H1 (cell line): Measurements from ENCODE around the gene MYL7. TPM values are rescaled to one million over a fixed set of nuclear protein-coding genes. Genes with fewer than 3 reads are reported as not detected.

Experiments used
- CTCF ChIA-PET: fragments of 300-600 bp; sonication (Branson Sonifier 250); formaldehyde crosslinking; loops from one replicate; lab custom pipeline; 2021; ENCODE audit not compliant: partially characterized antibody; lab: Charles Lee
- POLR2A ChIA-PET: fragments of 300-600 bp; sonication (Branson Sonifier 250); formaldehyde crosslinking; loops from one replicate; lab custom pipeline; 2021; ENCODE audit warnings: inconsistent platforms; ENCODE audit not compliant: partially characterized antibody; lab: Charles Lee
- DNase-seq, 2 experiments: peaks; one replicate each; pipeline versions ENCODE4 v3.0.0 to v3.0.0-alpha.2; 2010 to 2022; ENCODE audit warnings: low spot score in 2 of 2, low read depth in 1 of 2, mixed read lengths in 1 of 2
- FAIRE-seq: peaks from 2 replicates; lab custom pipeline; 2011; peaks lifted over from hg19 to GRCh38; lab: Jason Lieb, UNC
- H2AFZ ChIP-seq: 2 replicates; pipeline ENCODE4 v1.8.1; 2012; ENCODE audit warnings: low read length, inconsistent platforms
- H2AK5ac ChIP-seq: 2 replicates; pipeline ENCODE4 v1.6.1; 2013; ENCODE audit warnings: low read depth, low read length
- H2BK120ac ChIP-seq: replicated peaks from 2 replicates; pipeline ENCODE3; 2013; ENCODE audit warnings: low read depth, low read length, inconsistent platforms
- H2BK12ac ChIP-seq: 2 replicates; pipeline ENCODE4 v1.6.1; 2013; ENCODE audit warnings: low read depth, low read length
- H2BK15ac ChIP-seq: 2 replicates; pipeline ENCODE4 v1.6.1; 2013; ENCODE audit warnings: low read length
- H2BK20ac ChIP-seq: 2 replicates; pipeline ENCODE4 v1.6.1; 2013; ENCODE audit warnings: low read length
- H2BK5ac ChIP-seq: 2 replicates; pipeline ENCODE4 v1.6.1; 2013; ENCODE audit warnings: low read depth, low read length
- H3K14ac ChIP-seq: 2 replicates; pipeline ENCODE4 v1.6.1; 2013; ENCODE audit warnings: inconsistent platforms; ENCODE audit not compliant: insufficient read length
- H3K18ac ChIP-seq: 2 replicates; pipeline ENCODE4 v1.6.1; 2013; ENCODE audit warnings: low read length; ENCODE audit errors: extremely low read depth
- H3K23ac ChIP-seq: 2 replicates; pipeline ENCODE4 v1.6.1; 2013; ENCODE audit warnings: inconsistent platforms; ENCODE audit not compliant: insufficient read length
- H3K23me2 ChIP-seq: 2 replicates; pipeline ENCODE4 v1.6.1; 2013; ENCODE audit warnings: low read depth, low read length
- H3K27ac ChIP-seq: 2 replicates; pipeline ENCODE4 v1.6.1; 2011; ENCODE audit warnings: low read depth, low read length, inconsistent platforms
- H3K27me3 ChIP-seq, 4 experiments: replicated peaks in 1 of 4; 1 replicate in 1 of 4; 2 replicates in 3 of 4; pipeline versions ENCODE4 v1.6.1 to v1.8.1; 2011 to 2013; ENCODE audit warnings: low read length in 3 of 4, mild to moderate bottlenecking in 3 of 4, inconsistent platforms in 2 of 4, mixed read lengths in 2 of 4, moderate library complexity in 1 of 4; ENCODE audit not compliant: control insufficient read depth in 3 of 4, insufficient read depth in 3 of 4; ENCODE audit errors: extremely low read depth in 1 of 4
- H3K36me3 ChIP-seq, 4 experiments: 2 replicates each; pipeline versions ENCODE4 v1.6.1 to v1.8.1; 2011 to 2013; ENCODE audit warnings: mild to moderate bottlenecking in 4 of 4, low read length in 3 of 4, moderate library complexity in 2 of 4, control low read depth in 1 of 4, inconsistent platforms in 1 of 4; ENCODE audit not compliant: insufficient read depth in 4 of 4, control insufficient read depth in 2 of 4
- H3K4ac ChIP-seq: replicated peaks from 2 replicates; pipeline ENCODE3; 2013; ENCODE audit warnings: low read length, low read depth, mixed read lengths, inconsistent platforms; ENCODE audit not compliant: insufficient read length
- H3K4me1 ChIP-seq, 4 experiments: replicated peaks in 1 of 4; 1 replicate in 1 of 4; 2 replicates in 3 of 4; pipeline versions ENCODE4 v1.6.1 to v1.8.1; 2011 to 2013; ENCODE audit warnings: low read length in 3 of 4, inconsistent platforms in 2 of 4, mixed read lengths in 1 of 4; ENCODE audit not compliant: insufficient read depth in 4 of 4, control insufficient read depth in 3 of 4
- H3K4me2 ChIP-seq, 2 experiments: 2 replicates each; pipeline versions ENCODE4 v1.6.1 to v1.8.1; 2011 to 2013; ENCODE audit warnings: low read depth in 2 of 2, low read length in 2 of 2, control low read depth in 1 of 2, inconsistent platforms in 1 of 2, mild to moderate bottlenecking in 1 of 2; ENCODE audit not compliant: insufficient read depth in 1 of 2
- H3K4me3 ChIP-seq, 4 experiments: fragments of 200-600, 300-600 bp in 1 of 4; sonication (generic), shearing (Covaris generic), sonication (Bioruptor Twin) in 1 of 4; 2 replicates each; pipeline versions ENCODE4 v1.5.1 to v1.8.1; 2011 to 2016; ENCODE audit warnings: low read length in 4 of 4, low read depth in 3 of 4, control low read depth in 2 of 4, inconsistent platforms in 2 of 4, mild to moderate bottlenecking in 2 of 4, mixed read lengths in 1 of 4, moderate library complexity in 1 of 4; ENCODE audit not compliant: insufficient read depth in 2 of 4; ENCODE audit errors: extremely low read depth in 1 of 4
- H3K56ac ChIP-seq: replicated peaks from 2 replicates; pipeline ENCODE3; 2013; ENCODE audit warnings: low read depth, mild to moderate bottlenecking, mixed read lengths, low read length, inconsistent platforms; ENCODE audit not compliant: insufficient read length
- H3K79me1 ChIP-seq: 2 replicates; pipeline ENCODE4 v1.6.1; 2013; ENCODE audit warnings: low read depth, low read length, control low read depth
- H3K79me2 ChIP-seq, 2 experiments: 2 replicates each; pipeline versions ENCODE4 v1.6.1 to v1.8.1; 2012 to 2013; ENCODE audit warnings: low read length in 2 of 2, mild to moderate bottlenecking in 2 of 2, inconsistent platforms in 1 of 2; ENCODE audit not compliant: insufficient read depth in 2 of 2, control insufficient read depth in 1 of 2
- H3K9ac ChIP-seq, 4 experiments: replicated peaks in 1 of 4; 1 replicate in 1 of 4; 2 replicates in 3 of 4; pipeline versions ENCODE4 v1.6.1 to v1.8.1; 2011 to 2013; ENCODE audit warnings: low read depth in 3 of 4, low read length in 3 of 4, control low read depth in 2 of 4, mild to moderate bottlenecking in 2 of 4, moderate library complexity in 2 of 4, inconsistent platforms in 1 of 4; ENCODE audit errors: extremely low read depth in 1 of 4
- H3K9me3 ChIP-seq, 2 experiments: 2 replicates each; pipeline versions ENCODE4 v1.6.1 to v1.8.1; 2012 to 2013; ENCODE audit warnings: mild to moderate bottlenecking in 2 of 2, moderate library complexity in 2 of 2, control low read depth in 1 of 2, inconsistent platforms in 1 of 2, low read depth in 1 of 2, low read length in 1 of 2, mixed read lengths in 1 of 2; ENCODE audit not compliant: insufficient read depth in 2 of 2
- H4K20me1 ChIP-seq, 2 experiments: replicated peaks in 1 of 2; 2 replicates each; pipeline versions ENCODE3 to v1.8.1; 2011 to 2013; ENCODE audit warnings: inconsistent platforms in 2 of 2, low read length in 2 of 2, mild to moderate bottlenecking in 1 of 2; ENCODE audit not compliant: insufficient read depth in 2 of 2, control insufficient read depth in 1 of 2
- H4K5ac ChIP-seq: 2 replicates; pipeline ENCODE4 v1.6.1; 2013; ENCODE audit warnings: low read length, low read depth, mixed read lengths, inconsistent platforms; ENCODE audit not compliant: insufficient read length
- H4K8ac ChIP-seq: 2 replicates; pipeline ENCODE4 v1.8.0; 2013; ENCODE audit warnings: mild to moderate bottlenecking, moderate library complexity, low read length, inconsistent platforms; ENCODE audit not compliant: insufficient read depth; ENCODE audit errors: extremely low read depth
- H4K91ac ChIP-seq: replicated peaks from 2 replicates; pipeline ENCODE3; 2013; ENCODE audit warnings: low read length, mixed read lengths, inconsistent platforms; ENCODE audit not compliant: insufficient read length
- BRCA1 ChIP-seq: IDR thresholded peaks from 2 replicates; pipeline ENCODE4 v1.6.1; 2012; ENCODE audit warnings: low read depth, low read length, improper control_type of control experiment
- GABPA ChIP-seq: IDR thresholded peaks from 2 replicates; pipeline ENCODE4 v1.6.1; 2011; ENCODE audit warnings: mild to moderate bottlenecking, low read length, moderate library complexity, borderline replicate concordance; ENCODE audit not compliant: insufficient read depth
- GTF2F1 ChIP-seq: IDR thresholded peaks from 2 replicates; pipeline ENCODE4 v1.6.1; 2012; ENCODE audit warnings: low read depth, low read length, improper control_type of control experiment, borderline replicate concordance
- JUND ChIP-seq: IDR thresholded peaks from 2 replicates; pipeline ENCODE4 v1.6.1; 2011; ENCODE audit warnings: mild to moderate bottlenecking, improper control_type of control experiment, low read length
- NANOG ChIP-seq: IDR thresholded peaks from 2 replicates; pipeline ENCODE4 v1.6.1; 2011; ENCODE audit warnings: low read length, low read depth, mild to moderate bottlenecking, inconsistent platforms; ENCODE audit not compliant: insufficient read depth, poor library complexity, severe bottlenecking
- POU5F1 ChIP-seq: IDR thresholded peaks from 2 replicates; pipeline ENCODE4 v1.6.1; 2011; ENCODE audit warnings: low read depth, mild to moderate bottlenecking, low read length, moderate library complexity
- RAD21 ChIP-seq, 2 experiments: IDR thresholded peaks in 1 of 2; conservative IDR thresholded peaks in 1 of 2; 2 replicates each; pipeline ENCODE4 v1.6.1; 2011; ENCODE audit warnings: low read depth in 2 of 2, low read length in 2 of 2, improper control_type of control experiment in 1 of 2, inconsistent platforms in 1 of 2, mild to moderate bottlenecking in 1 of 2, moderate library complexity in 1 of 2
- SIN3A ChIP-seq, 2 experiments: IDR thresholded peaks in 1 of 2; conservative IDR thresholded peaks in 1 of 2; 2 replicates each; pipeline ENCODE4 v1.6.1; 2011 to 2012; ENCODE audit warnings: low read length in 2 of 2, improper control_type of control experiment in 1 of 2, low read depth in 1 of 2, mild to moderate bottlenecking in 1 of 2
- TAF7 ChIP-seq: optimal IDR thresholded peaks from 2 replicates; pipeline ENCODE3; 2011; ENCODE audit warnings: low read depth, mild to moderate bottlenecking, inconsistent platforms, low read length, moderate library complexity, borderline replicate concordance
- TEAD4 ChIP-seq: IDR thresholded peaks from 2 replicates; pipeline ENCODE4 v1.6.1; 2012; ENCODE audit warnings: low read depth, low read length, inconsistent platforms, mixed read lengths
- WGBS, 2 experiments: shearing (Covaris generic) in 1 of 2; methylation state at CpG; one replicate each; pipeline versions ENCODE4 v1.1.6 to v1.1.7; 2013 to 2015; ENCODE audit warnings: low lambda C conversion rate in 2 of 2, mixed read lengths in 2 of 2, inconsistent platforms in 1 of 2, low coverage in 1 of 2, missing lambda C conversion rate in 1 of 2; ENCODE audit not compliant: insufficient replicate concordance in 2 of 2, insufficient coverage in 1 of 2, insufficient read length in 1 of 2; ENCODE audit errors: extremely low coverage in 1 of 2, missing lambda C conversion rate in 1 of 2; 5-methylcytosine and 5-hydroxymethylcytosine counted together
- polyA plus RNA-seq, 7 experiments: library from polyadenylated mRNA; depleted of rRNA in 3 of 7; stranded (reverse) in 5 of 7; unstranded in 2 of 7; fragments of >200 nt in 5 of 7; fragments of 200-250 nt in 2 of 7; gene quantifications; 1 replicate in 5 of 7; 2 replicates in 1 of 7; 4 replicates in 1 of 7; pipeline versions ENCODE4 v1.2.1 to v1.2.3, GENCODE V29; 2011 to 2013; ENCODE audit warnings: missing spikeins in 2 of 7, mixed read lengths in 2 of 7
- total RNA-seq: library from RNA; stranded (reverse); fragmentation: NEBNext Ultra II Directional; extraction: Animal tissue kit (Norgen Biotek cat#: 25700); gene quantifications from 2 replicates; pipeline ENCODE4 v1.2.1, GENCODE V29; 2021

MYL7 gene
- total and polyA plus RNA-seq, 2 of the 8 experiments (the other 6 are each of a cell fraction or from before 2014, with no cell fraction given): 3.3 to 3.4 TPM

DNA sequence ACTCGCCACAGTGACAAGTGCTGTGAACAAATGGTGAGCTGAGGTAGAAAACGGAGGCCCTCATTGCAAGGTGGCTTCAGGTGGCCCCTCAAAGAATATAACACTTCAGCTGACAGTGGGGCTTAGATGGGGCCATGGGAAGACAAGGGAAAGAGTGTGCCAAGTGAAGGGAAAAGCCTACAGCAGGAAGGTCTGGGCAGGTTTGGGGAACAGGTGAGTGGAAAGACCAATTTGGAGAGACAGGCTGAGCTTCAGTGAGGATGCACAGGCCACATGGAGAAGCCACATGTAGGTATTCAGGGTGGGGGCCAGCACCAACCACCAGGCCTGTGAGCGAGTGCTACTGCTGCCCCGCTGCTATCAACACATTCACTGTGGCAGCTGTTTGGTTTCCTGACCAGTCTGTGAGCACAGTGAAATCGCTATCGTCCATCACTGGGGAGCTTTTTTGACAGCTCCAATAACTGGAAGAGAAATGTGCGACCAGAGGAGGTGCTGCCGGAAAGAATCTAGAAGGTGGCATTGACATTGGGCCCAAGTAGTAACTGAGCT is 21.2 kb downstream of the MYL7 start:
- Histone ChIP-seq H4K20me1 (peaks cover 5 to 6% of the 10 kb centered on the region in 2 experiments), H3K9me3 (no peaks in the 10 kb centered on the region), H3K23ac (no peak overlapping the region), H2BK12ac (no peak overlapping the region), H3K4me3 (no peak overlapping the region), H3K36me3 (peaks cover 19 to 57% (median 30%) of the 10 kb centered on the region in 4 experiments; a peak in 7 of 8 replicates), H3K9ac (no peak overlapping the region), H3K18ac (no peak overlapping the region), H4K5ac (no peak overlapping the region), H3K56ac (no peak overlapping the region), H4K91ac (no peak overlapping the region), H2BK5ac (no peak overlapping the region), H3K4ac (no peak overlapping the region), H3K4me1 (peaks cover 0 to 7% (median 3%) of the 10 kb centered on the region in 4 experiments; a peak in 4 of 7 replicates), H3K23me2 (peaks cover 9% of the 10 kb centered on the region), H4K8ac (no peak overlapping the region), H3K4me2 (no peak overlapping the region), H3K14ac (no peak overlapping the region), H3K27ac (no peak overlapping the region), H2BK15ac (no peak overlapping the region), H3K27me3 (peaks cover 0 to 2% (median 0%) of the 10 kb centered on the region in 4 experiments; a peak in 3 of 7 replicates), H2BK20ac (no peak overlapping the region), H3K79me2 (peaks cover 3 to 16% of the 10 kb centered on the region in 2 experiments; a peak in 3 of 4 replicates), H2AK5ac (no peak overlapping the region), H2BK120ac (no peak overlapping the region), H3K79me1 (peaks cover 10% of the 10 kb centered on the region), H2AFZ (no peak overlapping the region)
- ChIA-PET CTCF (interaction anchor here (1.3 kb wide), 2 partner anchors 10 to 12 kb away, joined by 4 to 8 read pairs; no protein-coding TSS in a partner anchor), POLR2A (interaction anchor here (0.9 to 2.1 kb wide), 5 partner anchors 9 to 97 kb away, joined by 3 to 6 read pairs (median 4); no protein-coding TSS in a partner anchor)
- 90% methylated on average over 8 of the region's 8 CpGs; no CpG with 5 or more reads in 1 of the 2 experiments for WGBS, 2 experiments
- no peak for TF ChIP-seq RAD21 (IDR thresholded peaks at IDR 0.05 in 1 of 2, conservative IDR thresholded peaks at IDR 0.05 in 1 of 2; ENCODE audit: low read depth in 2 of 2, low read length in 2 of 2)
- no peak for TF ChIP-seq SIN3A (conservative IDR thresholded peaks at IDR 0.05 in 1 of 2, IDR thresholded peaks at IDR 0.05 in 1 of 2; ENCODE audit: low read depth in 1 of 2, low read length in 2 of 2)
- no peak for TF ChIP-seq TAF7
- TF ChIP-seq GTF2F1: no peak
- no peak for TF ChIP-seq POU5F1
- TF ChIP-seq NANOG: no peak
- no peak for TF ChIP-seq JUND
- no peak for TF ChIP-seq TEAD4
- no peak for TF ChIP-seq BRCA1
- TF ChIP-seq GABPA: no peak
- FAIRE-seq: no peak
- DNase-seq: no peak
